Type B pancreatic cell (in vitro differentiated cells): ENCODE measurements around the gene CRAMP1. TPM values are rescaled to one million over a fixed set of nuclear protein-coding genes. Genes with fewer than 3 reads are reported as not detected.

Experiments used
- DNase-seq: peaks from one replicate; pipeline ENCODE4 v3.0.0; 2021; ENCODE audit warnings: mixed read lengths; ENCODE audit not compliant: unreplicated experiment; ENCODE audit errors: extremely low spot score
- H3K27ac Mint-ChIP-seq: 2 replicates; pipeline ENCODE4 v1.8.0; 2021; ENCODE audit warnings: mild to moderate bottlenecking, mixed read lengths
- H3K27me3 Mint-ChIP-seq: 2 replicates; pipeline ENCODE4 v1.8.0; 2021; ENCODE audit warnings: mixed read lengths
- H3K36me3 Mint-ChIP-seq: 2 replicates; pipeline ENCODE4 v1.8.0; 2021; ENCODE audit warnings: mixed read lengths
- H3K4me1 Mint-ChIP-seq: one replicate; pipeline ENCODE4 v1.8.0; 2021; ENCODE audit warnings: mixed read lengths; ENCODE audit not compliant: unreplicated experiment
- H3K4me3 Mint-ChIP-seq: 2 replicates; pipeline ENCODE4 v1.8.0; 2021; ENCODE audit warnings: mild to moderate bottlenecking, mixed read lengths
- H3K9me3 Mint-ChIP-seq: 2 replicates; pipeline ENCODE4 v1.8.0; 2021; ENCODE audit warnings: mixed read lengths
- CTCF ChIP-seq: fragments of 200-600 bp; sonication (generic); conservative IDR thresholded peaks from 2 replicates; pipeline ENCODE4 v1.5.0; 2021; ENCODE audit warnings: antibody characterized with exemption, mild to moderate bottlenecking
- total RNA-seq: library from RNA; stranded (reverse); gene quantifications from 2 replicates; pipeline ENCODE4 v1.2.1, GENCODE V29; 2021; ENCODE audit warnings: low replicate concordance

The CRAMP1 gene
- total RNA-seq, 1 donor from 2014 or later, result 31.4 TPM

GRCh38 chr16:1687427-1688316 is 75.5 kb downstream of the CRAMP1 start:
- H3K4me1 Mint-ChIP-seq, result peaks cover 12% of the 10 kb centered on the region

GRCh38 chr16:1688807-1689560 is 76.8 kb downstream of the CRAMP1 start:
- no peak for TF ChIP-seq CTCF
- H3K4me1 Mint-ChIP-seq, result peaks cover 8% of the 10 kb centered on the region
- H3K4me3 Mint-ChIP-seq, result peak overlapping the region; percentile 22
- H3K9me3 Mint-ChIP-seq, result no peaks in the 10 kb centered on the region
- no peaks in the 10 kb centered on the region for H3K27me3 Mint-ChIP-seq
- peaks cover 40% of the 10 kb centered on the region for H3K36me3 Mint-ChIP-seq
- no peak for DNase-seq
- H3K27ac Mint-ChIP-seq, result peak overlapping the region; percentile 96

More at GRCh38 chr16:1687427-1688316, 75.5 kb downstream of the CRAMP1 start:
- no peak for TF ChIP-seq CTCF
- H3K27me3 Mint-ChIP-seq, result no peaks in the 10 kb centered on the region
- no peak overlapping the region for H3K4me3 Mint-ChIP-seq
- H3K36me3 Mint-ChIP-seq, result peaks cover 36% of the 10 kb centered on the region
- no peak for DNase-seq
- H3K27ac Mint-ChIP-seq, result peak overlapping the region; percentile 96
- no peaks in the 10 kb centered on the region for H3K9me3 Mint-ChIP-seq

GRCh38 chr16:1689853-1690252 is 77.7 kb downstream of the CRAMP1 start:
- TF ChIP-seq CTCF, result no peak
- Mint-ChIP-seq H3K9me3 (no peaks in the 10 kb centered on the region), H3K4me1 (peaks cover 8% of the 10 kb centered on the region), H3K27me3 (no peaks in the 10 kb centered on the region), H3K36me3 (peaks cover 43% of the 10 kb centered on the region), H3K27ac (peak overlapping the region; percentile 96), H3K4me3 (no peak overlapping the region)
- DNase-seq, result no peak

GRCh38 chr16:1690810-1691209 is 78.7 kb downstream of the CRAMP1 start:
- no peak for TF ChIP-seq CTCF
- Mint-ChIP-seq H3K9me3 (no peaks in the 10 kb centered on the region), H3K4me1 (peaks cover 8% of the 10 kb centered on the region), H3K27me3 (no peaks in the 10 kb centered on the region), H3K27ac (peak overlapping the region; percentile 48), H3K4me3 (no peak overlapping the region), H3K36me3 (peaks cover 45% of the 10 kb centered on the region)
- no peak for DNase-seq

GRCh38 chr16:1691276-1691675 is 79.1 kb downstream of the CRAMP1 start:
- Mint-ChIP-seq H3K27ac (peak overlapping the region; percentile 48), H3K4me3 (no peak overlapping the region), H3K4me1 (peaks cover 8% of the 10 kb centered on the region), H3K27me3 (no peaks in the 10 kb centered on the region), H3K36me3 (peaks cover 47% of the 10 kb centered on the region), H3K9me3 (no peaks in the 10 kb centered on the region)
- TF ChIP-seq CTCF, result no peak
- DNase-seq, result no peak
